ENCODE measurements around the gene ITGA7.

DNA sequence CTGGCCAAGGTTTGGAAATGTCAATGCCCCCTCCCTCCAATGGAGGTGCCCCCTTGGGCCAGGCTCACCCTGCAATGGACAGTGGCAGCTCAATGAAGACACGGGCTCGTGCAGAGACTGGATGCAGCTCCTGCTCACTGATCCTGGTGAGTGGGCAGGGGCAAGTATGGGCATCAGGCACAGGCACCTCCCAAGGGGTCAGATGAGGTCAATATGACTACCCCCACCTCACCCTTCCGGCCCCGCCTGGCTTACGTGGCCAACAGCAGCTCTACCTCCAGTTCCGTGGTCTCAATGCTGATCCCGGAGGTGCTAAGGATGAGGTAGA is 13.6 kb downstream of the ITGA7 start:
- TF ChIP-seq, protein P1, sequence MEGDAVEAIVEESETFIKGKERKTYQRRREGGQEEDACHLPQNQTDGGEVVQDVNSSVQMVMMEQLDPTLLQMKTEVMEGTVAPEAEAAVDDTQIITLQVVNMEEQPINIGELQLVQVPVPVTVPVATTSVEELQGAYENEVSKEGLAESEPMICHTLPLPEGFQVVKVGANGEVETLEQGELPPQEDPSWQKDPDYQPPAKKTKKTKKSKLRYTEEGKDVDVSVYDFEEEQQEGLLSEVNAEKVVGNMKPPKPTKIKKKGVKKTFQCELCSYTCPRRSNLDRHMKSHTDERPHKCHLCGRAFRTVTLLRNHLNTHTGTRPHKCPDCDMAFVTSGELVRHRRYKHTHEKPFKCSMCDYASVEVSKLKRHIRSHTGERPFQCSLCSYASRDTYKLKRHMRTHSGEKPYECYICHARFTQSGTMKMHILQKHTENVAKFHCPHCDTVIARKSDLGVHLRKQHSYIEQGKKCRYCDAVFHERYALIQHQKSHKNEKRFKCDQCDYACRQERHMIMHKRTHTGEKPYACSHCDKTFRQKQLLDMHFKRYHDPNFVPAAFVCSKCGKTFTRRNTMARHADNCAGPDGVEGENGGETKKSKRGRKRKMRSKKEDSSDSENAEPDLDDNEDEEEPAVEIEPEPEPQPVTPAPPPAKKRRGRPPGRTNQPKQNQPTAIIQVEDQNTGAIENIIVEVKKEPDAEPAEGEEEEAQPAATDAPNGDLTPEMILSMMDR (IDR thresholded peaks at IDR 0.05; ENCODE audit: insufficient read depth, low read depth, low read length) = no peak
- no peak for TF ChIP-seq EZH2 (IDR thresholded peaks at IDR 0.05; ENCODE audit: insufficient read depth, low read length)

All from astrocyte (in vitro differentiated cells and primary cell).